IMR-90 (cell line): ENCODE results near the gene MTA1. TPM values are rescaled to one million over a fixed set of nuclear protein-coding genes. Genes with fewer than 3 reads are reported as not detected.

Experiments
- ATAC-seq: fragments of 200-7000 bp; cut with Tn5 transposase; 2 replicates; pipeline ENCODE4 v1.9.1; 2020; ENCODE audit warnings: low read depth, mild to moderate bottlenecking, moderate library complexity
- BruUV-seq: library from RNA; stranded (reverse); fragments of 400-500 nt; replicated peaks from 2 replicates; lab custom pipeline; 2021; lab: Mats Ljungman, UMichigan
- CTCF ChIA-PET: fragments of 300-600 bp; formaldehyde crosslinking; extraction: SDS; loops from one replicate; lab custom pipeline; 2021; ENCODE audit warnings: antibody characterized with exemption; lab: Yijun Ruan, JAX
- POLR2A ChIA-PET: fragments of 300-600 bp; sonication (Branson Sonifier 250); formaldehyde crosslinking; loops from one replicate; lab custom pipeline; 2022; ENCODE audit warnings: antibody characterized with exemption; ENCODE audit not compliant: unreplicated experiment; lab: Charles Lee
- DNase-seq: peaks from one replicate; pipeline ENCODE4 v3.0.0; 2013
- H2AFZ ChIP-seq: replicated peaks from 2 replicates; pipeline ENCODE3; 2013; ENCODE audit warnings: low read length, mild to moderate bottlenecking; ENCODE audit not compliant: poor library complexity
- H2AK5ac ChIP-seq: 2 replicates; pipeline ENCODE4 v1.6.1; 2013; ENCODE audit warnings: low read depth, low read length, inconsistent platforms
- H2AK9ac ChIP-seq: replicated peaks from 2 replicates; pipeline ENCODE3; 2013; ENCODE audit warnings: mild to moderate bottlenecking, low read depth, low read length, moderate library complexity; ENCODE audit not compliant: poor library complexity
- H2BK120ac ChIP-seq: 2 replicates; pipeline ENCODE4 v1.6.1; 2013; ENCODE audit warnings: low read depth, low read length, inconsistent platforms
- H2BK15ac ChIP-seq: 3 replicates; pipeline ENCODE4 v1.6.1; 2013; ENCODE audit warnings: low read depth, low read length, inconsistent platforms
- H2BK20ac ChIP-seq: 2 replicates; pipeline ENCODE4 v1.6.1; 2013; ENCODE audit warnings: low read depth, mild to moderate bottlenecking, inconsistent platforms, low read length, moderate library complexity
- H2BK5ac ChIP-seq: 2 replicates; pipeline ENCODE4 v1.6.1; 2013; ENCODE audit warnings: mild to moderate bottlenecking, low read depth, low read length, inconsistent platforms; ENCODE audit not compliant: poor library complexity, severe bottlenecking
- H3K14ac ChIP-seq: replicated peaks from 2 replicates; pipeline ENCODE4 v1.6.1; 2013; ENCODE audit warnings: low read depth, low read length, inconsistent platforms
- H3K18ac ChIP-seq: 2 replicates; pipeline ENCODE4 v1.6.1; 2013; ENCODE audit warnings: low read depth, low read length, control low read depth
- H3K23ac ChIP-seq: 2 replicates; pipeline ENCODE4 v1.6.1; 2013; ENCODE audit warnings: low read depth, low read length, inconsistent platforms
- H3K27ac ChIP-seq: 2 replicates; pipeline ENCODE4 v1.5.1; 2013; ENCODE audit warnings: mild to moderate bottlenecking, control low read depth, low read length; ENCODE audit not compliant: insufficient read depth
- H3K27me3 ChIP-seq: 2 replicates; pipeline ENCODE4 v1.6.1; 2013; ENCODE audit warnings: low read length; ENCODE audit not compliant: control insufficient read depth, insufficient read depth
- H3K36me3 ChIP-seq: 2 replicates; pipeline ENCODE4 v1.6.1; 2013; ENCODE audit warnings: low read length, mixed read lengths; ENCODE audit not compliant: control insufficient read depth, insufficient read depth
- H3K4ac ChIP-seq: 2 replicates; pipeline ENCODE4 v1.6.1; 2013; ENCODE audit warnings: low read depth, low read length, inconsistent platforms
- H3K4me1 ChIP-seq: 2 replicates; pipeline ENCODE4 v1.6.1; 2013; ENCODE audit warnings: low read length, mixed read lengths; ENCODE audit not compliant: control insufficient read depth, insufficient read depth
- H3K4me2 ChIP-seq: 2 replicates; pipeline ENCODE4 v1.6.1; 2013; ENCODE audit warnings: low read depth, mild to moderate bottlenecking, control low read depth, low read length, moderate library complexity
- H3K4me3 ChIP-seq: 2 replicates; pipeline ENCODE4 v1.5.1; 2013; ENCODE audit warnings: low read depth, mild to moderate bottlenecking, control low read depth, low read length, moderate library complexity; ENCODE audit not compliant: insufficient read depth
- H3K56ac ChIP-seq: 2 replicates; pipeline ENCODE4 v1.6.1; 2013; ENCODE audit warnings: low read length, inconsistent platforms; ENCODE audit not compliant: insufficient read depth; ENCODE audit errors: extremely low read depth
- H3K79me1 ChIP-seq, 2 experiments: 2 replicates each; pipeline ENCODE4 v1.6.1; 2013; ENCODE audit warnings: low read length in 2 of 2, inconsistent platforms in 1 of 2, low read depth in 1 of 2
- H3K9ac ChIP-seq: 2 replicates; pipeline ENCODE4 v1.6.1; 2013; ENCODE audit warnings: low read depth, low read length, control low read depth
- H3K9me1 ChIP-seq: 2 replicates; pipeline ENCODE4 v1.6.1; 2013; ENCODE audit warnings: low read length, inconsistent platforms; ENCODE audit not compliant: insufficient read depth
- H3K9me3 ChIP-seq: 2 replicates; pipeline ENCODE4 v1.6.1; 2013; ENCODE audit warnings: low read length; ENCODE audit not compliant: control insufficient read depth, insufficient read depth
- H4K20me1 ChIP-seq: 2 replicates; pipeline ENCODE4 v1.6.1; 2013; ENCODE audit warnings: low read length, inconsistent platforms; ENCODE audit not compliant: insufficient read depth
- H4K5ac ChIP-seq: 2 replicates; pipeline ENCODE4 v1.6.1; 2013; ENCODE audit warnings: mild to moderate bottlenecking, low read depth, low read length, control low read depth
- H4K8ac ChIP-seq, 2 experiments: 2 replicates each; pipeline ENCODE4 v1.6.1; 2013; ENCODE audit warnings: low read depth in 2 of 2, low read length in 2 of 2, control low read depth in 1 of 2, inconsistent platforms in 1 of 2
- H4K91ac ChIP-seq: 2 replicates; pipeline ENCODE4 v1.6.1; 2013; ENCODE audit warnings: low read depth, low read length, inconsistent platforms; ENCODE audit not compliant: insufficient read depth
- CEBPB ChIP-seq: IDR thresholded peaks from 2 replicates; pipeline ENCODE4 v1.6.1; 2012; ENCODE audit warnings: low read depth, low read length, improper control_type of control experiment
- CHD1 ChIP-seq: IDR thresholded peaks from 2 replicates; pipeline ENCODE4 v1.6.1; 2012; ENCODE audit warnings: low read depth, low read length, improper control_type of control experiment
- FOS ChIP-seq: fragments of 150-350 bp; IDR thresholded peaks from 2 replicates; pipeline ENCODE4 v1.6.1; 2016; ENCODE audit warnings: low read depth, low read length
- MAFK ChIP-seq: IDR thresholded peaks from 2 replicates; pipeline ENCODE4 v1.6.1; 2012; ENCODE audit warnings: low read depth, low read length, improper control_type of control experiment
- MAZ ChIP-seq: IDR thresholded peaks from 2 replicates; pipeline ENCODE4 v1.6.1; 2012; ENCODE audit warnings: low read depth, mild to moderate bottlenecking, low read length, improper control_type of control experiment, moderate library complexity, borderline replicate concordance
- MXI1 ChIP-seq: IDR thresholded peaks from 2 replicates; pipeline ENCODE4 v1.6.1; 2012; ENCODE audit warnings: low read depth, mild to moderate bottlenecking, low read length, moderate library complexity, borderline replicate concordance
- NFE2L2 ChIP-seq: fragments of 150-350 bp; IDR thresholded peaks from 2 replicates; pipeline ENCODE4 v1.6.1; 2016; ENCODE audit warnings: low read depth, mild to moderate bottlenecking, low read length
- POLR2A ChIP-seq: IDR thresholded peaks from 2 replicates; pipeline ENCODE4 v1.6.1; 2012; ENCODE audit warnings: mild to moderate bottlenecking, low read depth, low read length
- RAD21 ChIP-seq: IDR thresholded peaks from 2 replicates; pipeline ENCODE4 v1.6.1; 2012; ENCODE audit warnings: low read length, improper control_type of control experiment
- RCOR1 ChIP-seq: IDR thresholded peaks from 2 replicates; pipeline ENCODE4 v1.6.1; 2012; ENCODE audit warnings: mild to moderate bottlenecking, low read length, improper control_type of control experiment; ENCODE audit not compliant: insufficient replicate concordance
- RFX5 ChIP-seq: IDR thresholded peaks from 2 replicates; pipeline ENCODE4 v1.8.0; 2012; ENCODE audit warnings: low read depth, mild to moderate bottlenecking, low read length, moderate library complexity
- SMC3 ChIP-seq: fragments of 150-350 bp; IDR thresholded peaks from 2 replicates; pipeline ENCODE4 v1.6.1; 2016; ENCODE audit warnings: low read depth, mild to moderate bottlenecking, antibody characterized with exemption, low read length, moderate library complexity
- WGBS, 2 experiments: methylation state at CpG; one replicate each; pipeline versions ENCODE4 v1.1.5 to v1.1.7; 2013; ENCODE audit warnings: missing lambda C conversion rate in 2 of 2; ENCODE audit not compliant: insufficient read length in 1 of 2; ENCODE audit errors: extremely low coverage in 2 of 2; 5-methylcytosine and 5-hydroxymethylcytosine counted together
- dilution Hi-C: fragments of 300-500 bp; cut with HindIII; formaldehyde crosslinking; loops from one replicate; pipeline ENCODE4 v1.14.3; 2018; ENCODE audit warnings: low sequenced_read_pairs; ENCODE audit not compliant: unreplicated experiment
- in situ Hi-C: fragments of 300-500 bp; cut with MboI; formaldehyde crosslinking; loops from 3 replicates; pipeline ENCODE4 v1.14.3; 2019; ENCODE audit warnings: low sequenced_read_pairs, inconsistent platforms, mixed read lengths
- intact Hi-C: fragments of 100-400 bp; cut with micrococcal nuclease; formaldehyde crosslinking; loops from 2 replicates; pipeline ENCODE4 v1.10.0; 2022
- polyA plus RNA-seq, 3 experiments: library from polyadenylated mRNA; depleted of rRNA; stranded (reverse); fragments of >200 nt; gene quantifications; 2 replicates each; pipeline ENCODE4 v1.2.3, GENCODE V29; 2012; ENCODE audit warnings: low replicate concordance in 1 of 3
- total RNA-seq: library from RNA; depleted of rRNA; stranded (reverse); fragments of >200 nt; gene quantifications from 2 replicates; pipeline ENCODE4 v1.2.3, GENCODE V29; 2012
- TF ChIP-seq, protein P1 (sequence below): fragments of 150-350 bp; IDR thresholded peaks from 2 replicates; pipeline ENCODE4 v1.6.1; 2017; ENCODE audit warnings: mild to moderate bottlenecking, antibody characterized with exemption, low read length, low read depth
- TF ChIP-seq, protein P2 (sequence below): conservative IDR thresholded peaks from 2 replicates; pipeline ENCODE4 v1.5.1; 2012; ENCODE audit warnings: mild to moderate bottlenecking, low read depth, low read length, improper control_type of control experiment

MTA1 gene
- total and polyA plus RNA-seq, 2 of the 4 experiments (the other 2 are of a cell fraction), result 21.5 to 61.6 TPM

DNA sequence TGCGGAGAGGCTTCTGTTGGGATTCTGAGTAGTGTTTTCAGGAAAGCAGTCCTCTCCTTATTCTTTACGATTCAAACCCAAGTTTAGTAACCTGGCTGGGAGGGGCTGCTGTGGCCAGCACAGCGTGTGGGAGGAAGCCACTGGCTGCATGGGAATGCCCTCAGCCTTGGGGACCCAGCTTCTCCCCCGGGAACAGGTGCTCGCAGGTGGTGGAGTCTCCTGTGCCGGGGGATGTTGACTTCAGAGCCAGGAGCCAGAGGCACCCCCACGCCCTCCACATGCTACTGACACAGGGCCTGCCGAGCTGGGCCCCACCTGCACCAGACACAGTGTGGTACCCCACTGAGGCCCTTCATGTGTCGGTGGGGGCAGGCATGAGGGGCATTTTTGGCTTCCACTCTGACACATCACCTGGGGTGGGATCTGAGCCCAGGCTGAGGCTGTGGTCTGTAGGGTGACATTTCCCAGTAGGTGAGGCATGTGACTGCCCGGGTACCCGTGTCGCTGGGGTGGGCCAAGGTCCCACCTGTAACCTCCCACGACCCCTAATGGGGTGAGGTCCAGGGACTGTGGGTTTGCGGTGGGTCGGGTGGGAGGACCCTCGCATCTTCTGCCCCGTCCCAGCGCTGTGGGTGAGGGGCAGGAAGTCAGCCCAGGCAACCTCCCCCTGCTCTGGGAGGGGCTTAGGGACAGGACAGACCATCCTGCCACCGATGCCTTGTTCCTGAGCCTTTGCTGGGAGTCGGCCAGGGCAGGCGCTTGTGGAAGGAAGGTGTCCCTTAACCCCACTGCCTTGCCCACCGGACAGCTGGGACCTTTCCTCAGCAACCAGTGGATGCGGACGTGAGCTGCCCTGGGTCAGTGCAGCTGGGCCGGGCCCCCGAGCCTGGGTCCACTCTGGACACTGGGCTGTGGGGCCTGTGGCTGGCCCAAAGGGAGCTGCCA is 26.5 kb downstream of the MTA1 start (continued):
- TF ChIP-seq RAD21 (no peak), POLR2A (no peak)

DNA sequence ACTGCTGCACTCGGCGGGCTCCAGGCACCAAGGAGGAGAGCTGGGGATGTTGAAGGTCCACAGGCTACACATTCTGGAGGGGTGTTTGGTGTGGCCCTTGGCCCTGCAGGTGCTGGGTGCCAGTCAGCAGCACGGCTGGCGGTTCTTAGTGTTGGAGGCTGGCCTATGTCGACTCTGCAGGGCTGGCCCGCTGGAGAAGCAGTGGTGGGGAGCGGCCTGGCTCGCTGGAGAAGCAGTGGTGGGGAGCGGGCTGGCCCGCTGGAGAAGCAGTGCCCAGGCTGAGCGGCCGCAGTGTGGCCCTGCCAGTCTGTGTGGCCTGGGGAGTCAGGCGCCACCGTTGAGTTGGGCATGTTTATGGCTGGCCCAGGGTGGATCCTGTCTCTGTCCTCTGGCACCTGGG is 27.3 kb downstream of the MTA1 start:
- H4K8ac ChIP-seq, result no peak overlapping the region
- no peak overlapping the region for H2BK15ac ChIP-seq
- H3K14ac ChIP-seq, result no peak overlapping the region
- ChIA-PET POLR2A (no interaction called here), CTCF (interaction anchor here (0.6 kb wide), 1 partner anchor 64 kb away, joined by 3 read pairs; no protein-coding TSS in a partner anchor)
- no peak overlapping the region for H3K9ac ChIP-seq
- no peak overlapping the region for H3K27ac ChIP-seq
- no peak overlapping the region for H2BK20ac ChIP-seq
- H3K4me3 ChIP-seq, result no peak overlapping the region
- H4K5ac ChIP-seq, result no peak overlapping the region
- H3K79me1 ChIP-seq, result peaks cover 5 to 43% of the 10 kb centered on the region in 2 experiments; a peak in 3 of 4 replicates
- in situ Hi-C loops (no loop called here), intact Hi-C loops (no loop called here), dilution Hi-C loops (no loop called here)
- H2AFZ ChIP-seq, result no peak overlapping the region
- H2BK5ac ChIP-seq, result no peak overlapping the region
- no peak overlapping the region for H3K4me2 ChIP-seq
- no TSS peak for BruUV-seq
- no peak overlapping the region for H3K56ac ChIP-seq
- H3K18ac ChIP-seq, result no peak overlapping the region
- H4K91ac ChIP-seq, result no peak overlapping the region
- H3K9me1 ChIP-seq, result no peaks in the 10 kb centered on the region
- no peaks in the 10 kb centered on the region for H3K9me3 ChIP-seq
- peaks cover 32% of the 10 kb centered on the region for H3K36me3 ChIP-seq
- ATAC-seq, result no peak
- WGBS, 2 experiments, result 92% methylated on average over 10 of the region's 14 CpGs; no CpG with 5 or more reads in 1 of the 2 experiments
- H2BK120ac ChIP-seq, result no peak overlapping the region
- H3K4me1 ChIP-seq, result no peaks in the 10 kb centered on the region
- no peaks in the 10 kb centered on the region for H3K27me3 ChIP-seq
- no peak overlapping the region for H3K23ac ChIP-seq
- peaks cover 31% of the 10 kb centered on the region for H4K20me1 ChIP-seq
- no peak overlapping the region for H2AK5ac ChIP-seq
- no peak overlapping the region for H2AK9ac ChIP-seq
- no peak for DNase-seq
- H3K4ac ChIP-seq, result no peak overlapping the region
- TF ChIP-seq CHD1, result no peak
- TF ChIP-seq, protein P1, sequence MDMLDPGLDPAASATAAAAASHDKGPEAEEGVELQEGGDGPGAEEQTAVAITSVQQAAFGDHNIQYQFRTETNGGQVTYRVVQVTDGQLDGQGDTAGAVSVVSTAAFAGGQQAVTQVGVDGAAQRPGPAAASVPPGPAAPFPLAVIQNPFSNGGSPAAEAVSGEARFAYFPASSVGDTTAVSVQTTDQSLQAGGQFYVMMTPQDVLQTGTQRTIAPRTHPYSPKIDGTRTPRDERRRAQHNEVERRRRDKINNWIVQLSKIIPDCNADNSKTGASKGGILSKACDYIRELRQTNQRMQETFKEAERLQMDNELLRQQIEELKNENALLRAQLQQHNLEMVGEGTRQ, result no peak
- TF ChIP-seq MXI1, result no peak
- no peak for TF ChIP-seq MAZ
- no peak for TF ChIP-seq RCOR1
- TF ChIP-seq MAFK, result no peak
- no peak for TF ChIP-seq FOS
- no peak for TF ChIP-seq RAD21
- TF ChIP-seq POLR2A, result no peak
- TF ChIP-seq NFE2L2, result no peak
- no peak for TF ChIP-seq RFX5
- TF ChIP-seq CEBPB, result no peak
- no peak for TF ChIP-seq SMC3
- TF ChIP-seq, protein P2, sequence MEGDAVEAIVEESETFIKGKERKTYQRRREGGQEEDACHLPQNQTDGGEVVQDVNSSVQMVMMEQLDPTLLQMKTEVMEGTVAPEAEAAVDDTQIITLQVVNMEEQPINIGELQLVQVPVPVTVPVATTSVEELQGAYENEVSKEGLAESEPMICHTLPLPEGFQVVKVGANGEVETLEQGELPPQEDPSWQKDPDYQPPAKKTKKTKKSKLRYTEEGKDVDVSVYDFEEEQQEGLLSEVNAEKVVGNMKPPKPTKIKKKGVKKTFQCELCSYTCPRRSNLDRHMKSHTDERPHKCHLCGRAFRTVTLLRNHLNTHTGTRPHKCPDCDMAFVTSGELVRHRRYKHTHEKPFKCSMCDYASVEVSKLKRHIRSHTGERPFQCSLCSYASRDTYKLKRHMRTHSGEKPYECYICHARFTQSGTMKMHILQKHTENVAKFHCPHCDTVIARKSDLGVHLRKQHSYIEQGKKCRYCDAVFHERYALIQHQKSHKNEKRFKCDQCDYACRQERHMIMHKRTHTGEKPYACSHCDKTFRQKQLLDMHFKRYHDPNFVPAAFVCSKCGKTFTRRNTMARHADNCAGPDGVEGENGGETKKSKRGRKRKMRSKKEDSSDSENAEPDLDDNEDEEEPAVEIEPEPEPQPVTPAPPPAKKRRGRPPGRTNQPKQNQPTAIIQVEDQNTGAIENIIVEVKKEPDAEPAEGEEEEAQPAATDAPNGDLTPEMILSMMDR, result no peak
